CD4-positive, alpha-beta T cell treated with Interleukin-17A for 4 hours (primary cell): ENCODE data around the gene MEAF6.

Source experiments
- DNase-seq: peaks from one replicate; pipeline ENCODE4 v3.0.0-alpha.2; 2020; ENCODE audit warnings: mixed read lengths

Gene MEAF6

DNA sequence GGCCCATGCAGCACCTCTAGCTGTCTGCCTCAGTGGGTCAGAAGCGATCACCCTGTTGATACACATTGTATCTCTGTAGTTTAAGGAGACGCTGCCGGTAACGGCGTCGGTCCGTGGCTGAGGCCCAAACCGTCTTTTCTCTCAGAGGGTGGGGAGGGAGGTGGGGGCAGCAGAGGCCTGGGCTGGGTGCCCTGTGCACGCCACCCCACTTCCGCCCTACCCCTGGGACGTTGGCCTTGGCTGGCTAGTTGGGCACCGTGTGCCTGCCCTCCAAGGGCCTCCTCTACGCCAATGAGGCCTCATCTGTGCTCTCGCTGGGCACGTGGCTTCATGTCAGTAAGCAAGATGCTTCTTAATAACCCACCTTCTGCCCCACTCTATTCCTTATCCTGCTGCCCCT, 30.8 kb downstream of the MEAF6 start:
- DNase-seq: no peak

DNA sequence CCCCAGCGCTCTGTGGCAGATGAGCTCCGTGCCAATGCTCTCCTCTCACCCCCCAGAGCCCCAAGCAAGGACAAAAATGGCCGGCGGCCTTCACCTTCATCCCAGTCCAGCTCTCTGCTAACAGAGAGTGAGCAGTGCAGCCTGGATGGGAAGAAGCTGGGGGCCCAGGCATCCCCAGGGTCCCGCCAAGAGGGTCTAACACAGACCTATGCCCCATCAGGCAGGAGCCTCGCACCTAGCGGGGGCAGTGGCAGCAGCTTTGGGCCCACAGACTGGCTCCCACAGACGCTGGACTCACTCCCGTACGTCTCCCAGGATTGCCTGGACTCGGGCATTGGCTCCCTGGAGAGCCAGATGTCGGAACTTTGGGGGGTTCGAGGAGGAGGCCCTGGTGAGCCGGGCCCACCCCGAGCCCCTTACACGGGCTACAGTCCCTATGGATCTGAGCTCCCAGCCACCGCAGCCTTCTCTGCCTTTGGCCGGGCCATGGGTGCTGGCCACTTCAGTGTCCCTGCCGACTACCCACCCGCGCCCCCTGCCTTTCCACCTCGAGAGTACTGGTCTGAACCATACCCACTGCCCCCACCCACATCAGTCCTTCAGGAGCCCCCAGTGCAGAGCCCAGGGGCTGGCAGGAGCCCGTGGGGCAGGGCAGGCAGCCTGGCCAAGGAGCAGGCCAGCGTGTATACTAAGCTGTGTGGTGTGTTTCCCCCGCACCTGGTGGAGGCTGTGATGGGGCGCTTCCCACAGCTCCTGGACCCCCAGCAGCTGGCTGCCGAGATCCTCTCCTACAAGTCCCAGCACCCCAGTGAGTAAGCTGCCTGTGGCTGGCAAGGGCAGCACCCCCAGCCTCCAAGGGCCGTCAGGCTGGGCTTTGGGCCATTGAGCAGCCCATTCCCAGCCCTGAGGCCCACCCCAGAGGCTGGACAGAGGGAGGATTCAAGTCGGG, 31.5 kb downstream of the MEAF6 start:
- DNase-seq: no peak

DNA sequence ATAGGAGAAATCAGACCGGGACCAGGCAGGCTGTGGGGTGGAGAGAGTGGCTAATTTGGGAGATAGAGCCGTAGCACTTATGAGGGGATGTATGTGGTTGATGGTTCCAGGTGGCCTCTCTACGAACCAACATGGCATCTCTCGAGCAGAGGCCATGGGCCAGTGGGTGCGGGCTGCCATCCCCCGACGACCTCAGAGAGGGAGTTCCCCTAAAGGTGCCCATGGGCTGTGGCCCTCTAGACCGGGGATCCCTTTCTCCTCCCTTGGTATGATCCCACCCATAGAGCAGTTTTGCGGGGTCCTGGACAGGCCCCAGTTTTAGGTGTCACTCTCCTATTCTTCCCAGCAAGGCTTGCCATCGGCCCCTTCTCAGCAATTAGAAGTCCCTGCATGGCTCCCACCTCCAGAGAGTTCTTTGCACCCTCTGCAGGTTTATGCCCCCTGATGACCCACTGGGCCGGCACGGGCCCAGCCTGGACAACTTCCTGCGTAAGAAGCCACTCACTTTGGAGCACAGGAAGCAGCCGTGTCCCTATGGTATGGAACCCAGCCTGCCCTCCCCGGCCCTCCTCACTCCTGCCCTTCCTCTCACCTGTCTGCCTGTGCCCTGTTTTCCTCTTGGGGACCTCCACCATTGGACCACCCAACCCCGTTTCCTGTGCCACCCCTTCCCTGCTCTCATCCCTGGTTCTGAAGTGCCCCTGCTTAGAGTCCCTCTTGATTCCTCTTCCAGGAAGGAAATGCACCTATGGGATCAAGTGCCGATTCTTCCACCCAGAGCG, 32.4 kb downstream of the MEAF6 start:
- DNase-seq: no peak

DNA sequence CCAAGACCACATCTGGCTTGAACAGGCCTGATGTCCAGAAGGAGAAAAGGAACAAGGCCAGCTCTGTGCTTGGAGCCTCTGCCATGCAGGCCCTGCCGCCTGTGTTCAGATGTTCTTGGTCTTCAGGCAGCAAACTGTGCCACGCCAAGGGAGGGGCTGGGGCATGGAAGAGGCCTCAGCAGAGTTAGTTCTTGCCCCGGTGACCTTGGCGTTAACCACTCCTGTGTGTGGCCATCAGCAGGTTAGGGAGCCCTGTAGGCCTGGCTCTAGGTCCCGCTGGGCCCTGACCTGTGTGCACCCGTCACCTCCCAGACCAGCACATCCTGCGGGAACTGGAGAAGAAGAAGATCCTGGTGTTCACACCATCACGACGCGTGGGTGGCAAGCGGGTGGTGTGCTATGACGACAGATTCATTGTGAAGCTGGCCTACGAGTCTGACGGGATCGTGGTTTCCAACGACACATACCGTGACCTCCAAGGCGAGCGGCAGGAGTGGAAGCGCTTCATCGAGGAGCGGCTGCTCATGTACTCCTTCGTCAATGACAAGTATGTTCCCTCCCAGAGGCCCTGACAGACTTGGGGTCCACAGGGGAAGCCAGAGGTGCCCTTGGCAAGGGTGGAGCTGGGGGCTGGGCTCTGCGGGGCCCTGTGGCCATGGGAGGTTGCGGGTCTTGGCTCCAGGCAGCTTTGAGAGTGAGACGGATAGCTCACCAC, 33.1 kb downstream of the MEAF6 start:
- no peak for DNase-seq

DNA sequence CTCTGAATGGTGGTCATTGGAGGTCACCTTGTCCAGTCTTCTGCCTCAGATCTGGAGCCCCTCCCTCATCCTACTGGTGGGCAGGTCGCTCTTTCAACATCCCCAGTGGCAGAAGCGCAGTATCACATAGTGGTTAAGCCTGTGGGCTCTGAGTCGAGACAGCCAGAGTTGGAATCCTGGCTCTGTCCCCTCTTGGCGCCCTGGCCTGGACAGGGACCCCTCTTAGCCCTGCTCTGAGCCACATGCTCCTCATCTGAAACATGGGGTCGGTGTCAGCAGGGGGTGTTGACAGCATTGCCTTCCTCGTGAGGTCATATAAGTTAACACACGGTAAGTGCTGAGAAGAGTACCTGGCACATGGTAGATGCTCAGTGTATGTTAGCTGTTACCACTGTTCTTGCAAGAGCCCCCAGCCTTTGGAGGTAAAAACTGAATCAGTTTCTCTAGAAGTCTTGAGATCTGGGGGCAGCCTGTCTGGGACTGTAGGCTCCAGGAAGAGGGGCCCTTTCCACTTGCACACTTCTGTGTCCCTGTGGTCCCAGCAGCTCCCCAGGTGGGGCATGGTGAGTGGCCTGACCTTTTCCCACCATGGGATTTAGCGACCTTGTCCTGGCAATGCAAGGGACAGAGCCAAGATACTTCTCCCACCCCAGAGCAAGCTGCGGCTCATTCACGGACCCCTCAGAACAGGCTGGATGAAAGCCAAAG, 33.8 kb downstream of the MEAF6 start:
- DNase-seq: no peak

DNA sequence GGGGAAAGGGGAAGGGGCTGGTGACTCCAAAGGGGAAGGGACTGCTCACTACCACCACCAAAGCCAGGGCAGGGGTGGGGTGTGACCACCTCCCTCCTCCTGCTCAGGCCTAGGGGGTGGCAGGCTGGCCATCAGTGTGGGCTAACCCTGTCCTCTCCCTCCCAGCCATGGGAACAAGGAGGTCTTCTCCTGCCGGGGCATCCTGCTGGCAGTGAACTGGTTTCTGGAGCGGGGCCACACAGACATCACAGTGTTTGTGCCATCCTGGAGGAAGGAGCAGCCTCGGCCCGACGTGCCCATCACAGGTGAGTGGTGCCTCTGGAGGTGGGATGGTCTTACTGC, 34.5 kb downstream of the MEAF6 start:
- no peak for DNase-seq

DNA sequence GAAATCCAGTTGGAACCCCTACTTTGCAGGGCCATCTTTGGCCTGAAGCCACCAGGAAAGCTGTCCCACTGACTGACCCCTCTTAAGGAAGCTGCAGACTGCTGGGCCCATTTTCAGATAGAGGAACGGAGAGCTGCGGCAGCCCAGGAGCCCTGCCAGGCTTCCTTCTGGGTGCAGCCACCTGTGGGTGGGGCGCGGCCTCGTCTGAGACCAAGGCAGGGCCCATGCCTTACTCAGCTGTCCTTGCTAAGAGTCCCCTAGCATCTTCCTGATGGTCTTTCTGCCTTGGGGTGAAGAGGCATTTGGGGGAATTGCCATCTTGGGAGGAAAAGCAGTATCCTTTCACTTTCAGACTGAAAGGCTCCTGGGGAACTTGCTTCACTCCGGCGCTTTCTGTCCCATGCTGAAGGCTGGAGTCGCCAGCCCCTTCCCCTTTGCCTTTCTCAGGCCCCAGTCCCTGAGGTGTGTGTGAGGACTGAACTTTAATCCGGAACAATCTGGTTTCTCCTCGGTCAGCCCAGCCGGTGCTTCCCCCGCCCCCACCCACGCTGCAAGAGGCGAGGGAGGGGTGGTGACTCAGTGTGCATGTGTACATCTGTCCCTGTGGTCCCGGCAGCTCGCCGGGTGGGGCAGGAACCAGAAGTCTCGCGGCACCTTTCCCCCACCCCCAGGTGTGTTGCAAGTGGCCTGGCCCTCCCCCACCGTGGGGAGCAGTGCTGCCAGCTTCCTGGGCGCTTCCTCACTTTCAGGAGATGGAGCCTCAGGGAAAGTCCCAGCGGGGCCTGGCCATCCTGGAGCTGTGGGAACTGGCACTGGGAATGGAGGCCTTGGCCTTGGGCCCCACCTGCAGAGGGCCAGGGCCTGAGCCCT, 35.1 kb downstream of the MEAF6 start:
- peak; percentile 96 for DNase-seq

DNA sequence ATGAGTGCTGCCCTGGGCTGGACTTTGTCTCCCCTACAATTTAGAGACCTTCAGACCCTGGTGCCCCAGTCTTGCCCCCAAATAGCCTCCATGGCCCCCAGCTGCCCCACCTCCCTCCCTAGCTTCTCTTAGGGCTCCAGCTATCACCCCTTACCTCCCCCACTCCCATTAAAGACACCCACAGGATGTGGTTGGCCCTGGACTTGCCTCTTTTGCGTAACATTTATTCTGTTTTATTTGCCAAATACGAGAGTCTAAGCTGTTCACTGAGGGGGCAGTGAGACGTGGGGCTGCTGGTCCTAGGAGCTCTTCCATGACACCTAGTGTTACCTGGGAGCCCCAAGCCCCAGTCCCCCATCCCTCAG, 35.7 kb downstream of the MEAF6 start:
- DNase-seq: peak; percentile 56

DNA sequence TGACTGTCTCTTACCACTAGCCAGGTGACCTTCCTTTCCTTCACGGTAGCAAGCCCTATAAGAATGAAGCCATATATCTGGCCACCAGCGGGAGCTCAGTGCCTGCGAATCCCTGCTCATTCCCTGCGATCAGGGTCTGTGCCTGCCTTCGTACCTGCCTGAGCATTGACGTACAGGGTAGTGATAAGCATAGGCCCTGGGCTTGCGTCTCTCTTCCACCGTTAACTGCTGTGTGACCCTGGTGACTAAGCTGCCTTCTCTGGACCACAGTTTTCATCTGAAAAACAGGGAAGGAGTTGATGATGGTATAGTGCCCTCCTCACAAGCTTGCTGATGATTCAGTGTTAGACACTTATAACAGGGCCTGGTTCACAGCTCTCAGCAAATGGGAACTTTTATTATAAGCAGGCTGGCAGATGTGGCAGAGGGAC, 36.1 kb downstream of the MEAF6 start:
- DNase-seq: peak; percentile 66

DNA sequence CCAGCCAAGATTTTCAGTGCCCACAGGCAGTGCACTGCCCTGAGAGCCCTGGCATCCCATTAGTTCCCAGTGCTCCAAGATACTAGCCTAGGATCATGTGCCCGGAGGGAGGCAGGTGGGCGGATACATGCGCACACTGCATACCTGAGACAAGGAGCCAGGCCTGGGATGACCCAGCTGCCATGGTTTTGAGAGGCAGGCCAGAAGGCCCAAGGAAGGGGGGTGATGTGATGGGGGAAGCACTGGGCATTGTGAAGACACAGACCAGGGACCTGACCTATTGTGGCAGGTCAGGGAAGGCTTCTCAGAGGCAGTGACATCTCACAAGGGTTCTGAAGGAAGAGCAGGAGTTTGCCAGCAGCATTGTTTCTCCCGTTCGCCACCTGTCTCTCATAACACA, 36.6 kb downstream of the MEAF6 start:
- no peak for DNase-seq

DNA sequence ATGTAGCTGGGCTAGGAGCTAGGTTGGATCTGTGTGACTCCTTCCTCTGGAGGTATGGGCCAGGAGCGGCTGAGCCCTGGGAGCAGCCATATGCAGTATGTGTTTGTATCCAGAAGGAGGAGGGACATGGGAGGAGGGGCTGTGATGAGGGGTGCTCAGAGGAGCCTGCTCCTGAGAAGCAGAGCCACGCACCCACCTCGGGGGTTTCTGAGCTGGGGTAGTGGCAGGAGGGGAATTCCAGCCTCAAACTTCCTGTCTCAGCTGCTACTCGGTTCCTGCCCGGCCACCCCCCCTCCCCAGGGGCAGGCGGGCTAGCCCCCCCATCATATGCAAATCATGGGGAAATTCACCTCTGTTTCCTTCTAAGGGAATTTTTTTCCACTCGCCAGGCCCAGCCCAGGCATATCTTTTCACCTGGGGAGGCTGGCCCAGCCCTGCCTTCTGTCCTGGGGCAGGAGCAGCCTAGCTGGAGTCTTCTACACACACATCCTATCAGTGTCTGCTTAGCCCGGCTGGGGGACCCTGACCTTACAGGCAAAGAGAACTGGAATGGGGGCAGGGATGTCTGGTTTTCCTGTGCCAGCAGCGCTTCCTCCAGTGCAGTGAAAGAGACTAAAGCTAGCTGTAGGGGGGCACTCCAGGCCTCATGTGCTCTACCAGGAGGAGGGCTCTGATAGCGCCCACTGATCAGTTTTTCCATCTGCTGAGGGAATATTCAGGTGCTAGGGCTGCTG, 37.2 kb downstream of the MEAF6 start:
- DNase-seq: peak; percentile 81

DNA sequence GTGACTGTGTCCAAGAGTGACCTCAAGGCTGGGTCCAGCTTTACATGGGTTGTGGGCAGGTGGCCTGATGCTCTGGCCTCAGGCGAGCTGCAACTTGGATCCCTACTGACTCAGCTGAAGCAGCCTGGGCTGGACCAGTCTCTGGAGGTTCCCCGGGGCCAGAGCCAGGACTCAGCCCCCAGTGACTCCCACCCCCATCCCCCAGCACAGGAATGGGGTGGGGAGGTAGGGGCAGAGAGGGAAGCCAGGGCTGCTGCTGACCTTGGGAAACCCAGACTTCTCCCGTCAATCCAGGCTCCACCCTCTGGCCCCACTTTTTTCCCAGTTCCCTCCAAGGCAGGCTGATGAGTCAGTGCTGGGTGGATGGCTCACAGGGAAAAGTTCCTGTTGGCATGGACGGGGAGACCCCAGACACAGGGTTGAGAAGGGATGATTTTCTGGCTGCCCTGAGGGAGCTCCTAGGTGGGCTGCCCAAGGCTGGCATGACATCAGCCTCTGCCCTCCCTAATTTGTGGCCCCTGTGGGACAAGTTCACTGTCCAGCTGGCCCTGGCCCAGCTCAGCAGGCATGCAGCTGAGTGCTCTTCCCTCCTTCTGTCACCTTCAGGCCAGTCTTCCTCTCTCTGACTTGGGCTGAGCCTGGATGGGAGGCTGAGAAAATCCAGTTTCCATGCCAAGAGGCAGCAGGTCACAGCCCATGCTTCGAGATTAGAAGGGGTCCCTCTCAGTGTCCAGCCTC, 37.9 kb downstream of the MEAF6 start:
- DNase-seq: no peak

DNA sequence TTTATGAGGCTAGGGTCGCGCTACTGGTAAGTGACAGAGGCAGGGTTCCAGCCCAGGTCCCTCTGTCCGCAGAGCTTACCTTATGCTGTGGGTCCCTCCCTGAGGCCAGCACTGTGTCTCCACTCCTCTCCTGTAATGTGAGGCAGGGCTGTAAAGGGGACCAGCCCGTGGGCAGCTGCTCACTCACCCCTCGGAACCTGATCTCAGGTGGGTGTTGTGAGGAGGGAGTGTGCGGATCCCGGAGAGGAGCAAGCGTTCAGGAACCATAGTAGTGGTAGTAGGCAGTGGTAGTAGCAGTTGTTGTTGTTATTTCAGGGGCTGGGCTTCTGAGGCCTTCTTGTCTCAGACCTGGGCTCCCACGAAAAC, 38.5 kb downstream of the MEAF6 start:
- DNase-seq: no peak

DNA sequence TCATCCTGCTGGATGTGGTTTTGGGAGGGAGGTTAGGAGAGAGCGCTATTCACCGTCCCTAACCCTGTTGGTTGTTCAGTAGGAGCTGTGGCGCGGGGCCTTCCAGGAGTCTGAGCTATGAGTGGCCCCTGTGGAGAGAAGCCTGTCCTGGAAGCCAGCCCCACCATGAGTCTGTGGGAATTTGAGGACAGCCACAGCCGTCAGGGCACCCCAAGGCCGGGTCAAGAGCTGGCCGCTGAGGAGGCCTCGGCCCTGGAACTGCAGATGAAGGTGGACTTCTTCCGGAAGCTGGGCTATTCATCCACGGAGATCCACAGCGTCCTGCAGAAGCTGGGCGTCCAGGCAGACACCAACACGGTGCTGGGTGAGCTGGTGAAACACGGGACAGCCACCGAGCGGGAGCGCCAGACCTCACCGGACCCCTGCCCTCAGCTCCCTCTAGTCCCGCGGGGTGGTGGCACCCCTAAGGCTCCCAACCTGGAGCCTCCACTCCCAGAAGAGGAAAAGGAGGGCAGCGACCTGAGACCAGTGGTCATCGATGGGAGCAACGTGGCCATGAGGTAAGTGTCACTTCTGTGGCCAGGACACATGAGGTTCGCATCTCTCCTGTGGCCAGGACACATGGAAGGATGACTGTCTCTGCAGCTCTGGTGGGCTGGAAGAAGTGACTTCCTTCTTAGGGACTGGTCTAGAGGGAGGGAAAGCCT, 39.0 kb downstream of the MEAF6 start:
- DNase-seq: peak; percentile 27

DNA sequence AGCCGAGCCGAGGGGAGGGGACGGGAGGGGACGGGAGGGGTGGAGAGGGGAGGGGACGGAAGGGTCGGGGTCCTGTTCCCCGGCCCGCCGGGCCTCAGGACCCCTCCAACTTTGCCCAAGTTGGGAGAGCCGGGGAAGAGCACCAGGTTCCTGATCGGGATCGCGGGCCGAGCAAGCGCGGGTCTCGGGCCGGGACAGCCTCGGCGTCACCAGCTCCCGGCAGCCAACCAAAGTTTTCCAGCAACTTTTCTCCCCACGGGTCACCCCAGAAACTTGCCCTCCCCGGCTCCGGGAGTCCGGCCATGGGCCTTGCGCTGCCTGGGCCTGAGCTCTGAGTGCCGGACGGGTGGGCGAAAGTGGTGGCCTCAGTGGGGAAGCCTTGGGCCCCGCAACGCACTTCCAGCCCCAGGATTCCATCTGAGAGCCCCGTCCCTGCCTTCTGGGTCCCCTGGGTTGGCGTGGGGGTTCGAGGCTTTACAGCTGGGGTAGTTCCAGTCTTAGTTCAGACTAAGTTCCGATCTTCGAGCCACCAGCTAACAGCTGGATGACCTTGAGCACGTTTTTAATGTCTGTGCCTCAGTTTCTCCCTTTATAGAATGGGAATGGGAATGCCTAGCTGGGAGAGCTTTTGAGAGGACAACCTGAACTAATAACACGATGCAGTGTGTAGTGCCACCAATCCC, 39.7 kb downstream of the MEAF6 start:
- DNase-seq: peak; percentile 29

DNA sequence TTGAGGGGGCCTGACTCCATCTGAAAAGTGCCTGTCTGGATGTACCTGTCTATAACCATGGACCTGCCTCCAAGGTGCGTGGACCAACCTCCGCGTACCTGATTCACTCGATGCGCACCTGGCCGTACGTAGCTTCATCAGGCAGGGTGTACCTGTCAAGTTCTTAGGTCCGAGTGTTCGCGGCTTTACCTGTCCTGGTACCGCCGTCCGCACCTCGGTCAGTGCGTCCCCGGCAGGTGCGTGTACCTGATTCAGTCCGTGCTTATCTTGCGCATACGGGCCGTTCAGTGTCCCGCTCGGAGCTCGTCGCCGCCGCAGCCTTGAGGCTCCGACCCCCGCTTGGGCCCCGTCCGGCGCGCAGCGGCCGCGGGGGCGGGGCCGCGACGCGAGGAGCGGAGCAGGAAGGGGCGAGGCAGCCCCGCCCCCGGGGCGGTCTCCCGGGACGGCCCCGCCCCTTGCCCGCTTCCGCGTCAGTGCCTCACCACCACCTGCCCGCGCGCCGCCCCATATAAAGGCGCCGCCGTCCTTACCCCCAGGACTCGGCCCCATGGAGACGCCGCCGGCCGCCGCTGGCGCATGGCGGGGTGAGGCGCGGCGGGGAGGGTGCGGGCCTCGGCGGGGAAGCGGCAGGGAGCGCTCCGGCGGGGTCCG, 40.4 kb downstream of the MEAF6 start, which contains the start of gene ZC3H12A:
ZC3H12A (plus strand) TSS at position 535 of the 651 bp plus-strand sequence. CDS start 917 bp downstream, outside the sequence.
- DNase-seq: peak; percentile 95

DNA sequence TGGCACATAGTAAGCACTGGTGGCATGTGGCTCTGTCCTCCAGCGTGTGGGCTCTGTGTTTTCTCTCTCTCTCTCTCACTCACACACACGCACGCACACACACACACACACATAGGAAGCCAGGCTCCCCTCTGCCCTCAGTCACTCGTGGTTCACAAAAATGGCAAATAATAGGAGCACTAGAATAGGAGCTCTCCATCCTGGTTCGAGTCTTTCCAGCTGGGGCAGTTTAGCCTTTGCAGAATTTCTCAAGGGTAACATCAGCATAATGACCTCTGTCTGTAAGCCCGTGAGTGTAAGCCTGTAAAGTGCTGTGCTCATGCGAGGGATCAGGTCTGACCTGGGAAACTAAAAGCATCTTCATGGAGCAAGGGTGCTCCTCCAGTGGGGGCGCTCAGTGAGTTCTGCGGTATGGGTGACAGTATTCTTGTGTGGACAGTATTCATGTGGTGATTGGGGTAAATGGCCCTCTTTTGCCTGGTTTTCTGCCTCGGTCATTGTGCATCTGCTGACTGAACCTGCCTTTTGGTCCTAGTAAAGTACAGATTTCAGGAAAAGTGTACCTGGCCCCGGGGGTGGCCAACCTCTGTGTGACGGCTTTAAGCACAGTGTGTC, 41.0 kb downstream of the MEAF6 start:
- DNase-seq: peak; percentile 59

DNA sequence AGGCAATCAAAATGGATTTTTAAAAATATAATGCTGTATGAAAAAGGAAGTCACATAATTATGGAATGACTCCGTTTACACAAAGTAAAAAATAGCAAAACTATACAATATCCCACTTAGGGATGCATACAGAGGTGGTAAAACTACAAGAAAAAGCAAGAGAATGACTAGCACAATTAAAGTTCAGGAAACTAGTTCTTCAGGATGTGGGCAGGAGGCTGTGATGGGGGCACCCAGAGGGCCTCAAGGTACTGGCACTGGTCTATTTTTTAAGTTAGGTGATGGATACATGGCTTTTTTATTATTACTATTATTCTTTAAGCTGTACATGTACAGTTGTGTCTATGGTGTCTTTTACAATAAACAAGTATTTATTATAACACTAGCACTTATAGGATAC, 41.6 kb downstream of the MEAF6 start:
- DNase-seq: no peak
